H1 (cell line): Measurements from ENCODE around the gene SLC12A4. TPM values are rescaled to one million over a fixed set of nuclear protein-coding genes. Genes with fewer than 3 reads are reported as not detected.

Experiments used
- BACH1 ChIP-seq: IDR thresholded peaks from 2 replicates; pipeline ENCODE4 v1.6.1; 2012; ENCODE audit warnings: low read length, improper control_type of control experiment
- CEBPB ChIP-seq: IDR thresholded peaks from 2 replicates; pipeline ENCODE4 v1.6.1; 2012; ENCODE audit warnings: low read depth, low read length
- CHD2 ChIP-seq: IDR thresholded peaks from 2 replicates; pipeline ENCODE4 v1.6.1; 2012; ENCODE audit warnings: low read length, improper control_type of control experiment
- CHD7 ChIP-seq: fragments of 300-600 bp; sonication (generic); IDR thresholded peaks from 2 replicates; pipeline ENCODE4 v1.7.1; 2012; ENCODE audit warnings: low read length, moderate library complexity, mild to moderate bottlenecking, inconsistent platforms; ENCODE audit not compliant: insufficient replicate concordance
- CTCF ChIP-seq, 3 experiments: IDR thresholded peaks; 1 replicate in 2 of 3; 2 replicates in 1 of 3; pipeline versions ENCODE4 v1.5.1 to v1.6.1; 2011; ENCODE audit warnings: low read length in 3 of 3, mild to moderate bottlenecking in 3 of 3, inconsistent platforms in 2 of 3, low read depth in 1 of 3, moderate library complexity in 1 of 3; ENCODE audit not compliant: insufficient read depth in 1 of 3; ENCODE audit errors: control extremely low read depth in 1 of 3
- GABPA ChIP-seq: IDR thresholded peaks from 2 replicates; pipeline ENCODE4 v1.6.1; 2011; ENCODE audit warnings: mild to moderate bottlenecking, low read length, moderate library complexity, borderline replicate concordance; ENCODE audit not compliant: insufficient read depth
- KDM5A ChIP-seq: fragments of 200-600 bp; IDR thresholded peaks from 2 replicates; pipeline ENCODE4 v1.7.1; 2012; ENCODE audit warnings: mild to moderate bottlenecking, low read length, inconsistent platforms, mixed read lengths
- polyA plus RNA-seq, 7 experiments: library from polyadenylated mRNA; depleted of rRNA in 3 of 7; stranded (reverse) in 5 of 7; unstranded in 2 of 7; fragments of >200 nt in 5 of 7; fragments of 200-250 nt in 2 of 7; gene quantifications; 1 replicate in 5 of 7; 2 replicates in 1 of 7; 4 replicates in 1 of 7; pipeline versions ENCODE4 v1.2.1 to v1.2.3, GENCODE V29; 2011 to 2013; ENCODE audit warnings: missing spikeins in 2 of 7, mixed read lengths in 2 of 7
- total RNA-seq: library from RNA; stranded (reverse); fragmentation: NEBNext Ultra II Directional; extraction: Animal tissue kit (Norgen Biotek cat#: 25700); gene quantifications from 2 replicates; pipeline ENCODE4 v1.2.1, GENCODE V29; 2021

SLC12A4 gene
- total and polyA plus RNA-seq, 2 of the 8 experiments (the other 6 are each of a cell fraction or from before 2014, with no cell fraction given) = 41.3 to 49.3 TPM

GRCh38 chr16:67979955-67980678 lies 11.7 kb upstream of the SLC12A4 start, which contains the start of gene DPEP3 (continued):
- TF ChIP-seq CHD7 = no peak
- no peak for TF ChIP-seq CEBPB
- TF ChIP-seq CTCF (IDR thresholded peaks at IDR 0.05; ENCODE audit: control extremely low read depth in 1 of 3, insufficient read depth in 1 of 3, low read depth in 1 of 3, low read length in 3 of 3) = peak; percentile 87 to 100 (median 93)
- peak; percentile 92 for TF ChIP-seq BACH1
- no peak for TF ChIP-seq KDM5A
- TF ChIP-seq GABPA = peak; percentile 64; the same call in 1 of the 2 replicates
- TF ChIP-seq CHD2 = peak; percentile 54; the same call in 1 of the 2 replicates
